Muscle layer of colon (tissue), 2 donors: ENCODE measurements around the gene DRGX.

Source experiments
- H3K27ac ChIP-seq: one replicate; pipeline ENCODE4 v1.7.0; 2013; ENCODE audit warnings: low read depth, mild to moderate bottlenecking, low read length, moderate library complexity
- H3K27me3 ChIP-seq, 2 donors: one replicate each; pipeline ENCODE4 v1.7.0; 2013; ENCODE audit warnings: low read length in 2 of 2, mild to moderate bottlenecking in 2 of 2; ENCODE audit not compliant: insufficient read depth in 2 of 2, control insufficient read depth in 1 of 2
- H3K36me3 ChIP-seq: one replicate; pipeline ENCODE4 v1.7.0; 2013; ENCODE audit warnings: mild to moderate bottlenecking, low read length; ENCODE audit not compliant: insufficient read depth
- H3K4me1 ChIP-seq: one replicate; pipeline ENCODE4 v1.7.0; 2013; ENCODE audit warnings: mild to moderate bottlenecking, low read length; ENCODE audit not compliant: insufficient read depth
- H3K4me3 ChIP-seq, 2 donors: one replicate each; pipeline ENCODE4 v1.7.0; 2013; ENCODE audit warnings: low read length in 2 of 2, low read depth in 1 of 2, mild to moderate bottlenecking in 1 of 2, moderate library complexity in 1 of 2
- H3K9ac ChIP-seq: one replicate; pipeline ENCODE4 v1.7.0; 2013; ENCODE audit warnings: low read length
- H3K9me3 ChIP-seq: one replicate; pipeline ENCODE4 v1.7.0; 2013; ENCODE audit warnings: mild to moderate bottlenecking, low read length
- donor health status: abdominal sarcoma.
- donor health status: Adenocarcinoma of cecum.

The DRGX gene

GRCh38 chr10:49418053-49418326 is 22.1 kb upstream of the DRGX start:
- H3K4me3 ChIP-seq = no peak overlapping the region
- no peaks in the 10 kb centered on the region for H3K9me3 ChIP-seq
- H3K9ac ChIP-seq = no peak overlapping the region
- H3K27ac ChIP-seq = no peak overlapping the region
- H3K27me3 ChIP-seq = no peaks in the 10 kb centered on the region
- no peaks in the 10 kb centered on the region for H3K4me1 ChIP-seq
- H3K36me3 ChIP-seq = no peaks in the 10 kb centered on the region

- Histone ChIP-seq H3K9ac (no peak overlapping the region), H3K9me3 (no peaks in the 10 kb centered on the region), H3K4me1 (no peaks in the 10 kb centered on the region), H3K4me3 (no peak overlapping the region), H3K36me3 (no peaks in the 10 kb centered on the region), H3K27ac (no peak overlapping the region), H3K27me3 (no peaks in the 10 kb centered on the region)
Observed at GRCh38 chr10:49417311-49418052, 21.6 kb upstream of the DRGX start.

- Histone ChIP-seq H3K9ac (no peak overlapping the region), H3K36me3 (no peaks in the 10 kb centered on the region), H3K27ac (no peak overlapping the region), H3K4me3 (no peak overlapping the region), H3K9me3 (no peaks in the 10 kb centered on the region), H3K27me3 (no peaks in the 10 kb centered on the region), H3K4me1 (no peaks in the 10 kb centered on the region)
Observed at GRCh38 chr10:49415846-49416245, 20.0 kb upstream of the DRGX start.

GRCh38 chr10:49415109-49415508 is 19.2 kb upstream of the DRGX start:
- no peaks in the 10 kb centered on the region for H3K36me3 ChIP-seq

GRCh38 chr10:49414496-49414895 is 18.6 kb upstream of the DRGX start:
- Histone ChIP-seq H3K27ac (no peak overlapping the region), H3K4me1 (no peaks in the 10 kb centered on the region), H3K4me3 (no peak overlapping the region), H3K9me3 (no peaks in the 10 kb centered on the region), H3K9ac (no peak overlapping the region), H3K36me3 (no peaks in the 10 kb centered on the region), H3K27me3 (no peaks in the 10 kb centered on the region)

More at GRCh38 chr10:49415109-49415508, 19.2 kb upstream of the DRGX start:
- Histone ChIP-seq H3K27me3 (no peaks in the 10 kb centered on the region), H3K4me1 (no peaks in the 10 kb centered on the region), H3K27ac (no peak overlapping the region), H3K9ac (no peak overlapping the region), H3K9me3 (no peaks in the 10 kb centered on the region), H3K4me3 (no peak overlapping the region)

- no peaks in the 10 kb centered on the region for H3K4me1 ChIP-seq
- no peak overlapping the region for H3K9ac ChIP-seq
- peaks cover 0 to 5% of the 10 kb centered on the region in 2 donors for H3K27me3 ChIP-seq
- H3K36me3 ChIP-seq = no peaks in the 10 kb centered on the region
- no peak overlapping the region for H3K4me3 ChIP-seq
- H3K27ac ChIP-seq = no peak overlapping the region
- H3K9me3 ChIP-seq = no peaks in the 10 kb centered on the region
Observed at GRCh38 chr10:49412571-49412970, 16.7 kb upstream of the DRGX start.

GRCh38 chr10:49410365-49411074 is 14.6 kb upstream of the DRGX start:
- no peaks in the 10 kb centered on the region for H3K4me1 ChIP-seq
- H3K9ac ChIP-seq = no peak overlapping the region
- H3K27ac ChIP-seq = no peak overlapping the region
- H3K27me3 ChIP-seq = peaks cover 0 to 13% of the 10 kb centered on the region in 2 donors
- H3K9me3 ChIP-seq = no peaks in the 10 kb centered on the region
- no peak overlapping the region for H3K4me3 ChIP-seq
- no peaks in the 10 kb centered on the region for H3K36me3 ChIP-seq

GRCh38 chr10:49409755-49410154 is 13.9 kb upstream of the DRGX start:
- Histone ChIP-seq H3K4me1 (no peaks in the 10 kb centered on the region), H3K36me3 (no peaks in the 10 kb centered on the region), H3K27ac (no peak overlapping the region), H3K27me3 (peaks cover 0 to 13% of the 10 kb centered on the region in 2 donors), H3K9ac (no peak overlapping the region), H3K4me3 (no peak overlapping the region), H3K9me3 (no peaks in the 10 kb centered on the region)

GRCh38 chr10:49408519-49409306 is 12.8 kb upstream of the DRGX start:
- H3K27me3 ChIP-seq = peaks cover 0 to 22% of the 10 kb centered on the region in 2 donors
- H3K9me3 ChIP-seq = no peaks in the 10 kb centered on the region
- H3K27ac ChIP-seq = no peak overlapping the region
- no peaks in the 10 kb centered on the region for H3K36me3 ChIP-seq
- no peak overlapping the region for H3K9ac ChIP-seq
- H3K4me1 ChIP-seq = no peaks in the 10 kb centered on the region
- H3K4me3 ChIP-seq = no peak overlapping the region

GRCh38 chr10:49407552-49408137 is 11.8 kb upstream of the DRGX start:
- H3K9ac ChIP-seq = no peak overlapping the region
- H3K4me1 ChIP-seq = no peaks in the 10 kb centered on the region
- H3K27ac ChIP-seq = no peak overlapping the region
- no peak overlapping the region for H3K4me3 ChIP-seq
- no peaks in the 10 kb centered on the region for H3K36me3 ChIP-seq
- no peaks in the 10 kb centered on the region for H3K9me3 ChIP-seq
- H3K27me3 ChIP-seq = peaks cover 0 to 24% of the 10 kb centered on the region in 2 donors

- Histone ChIP-seq H3K9ac (no peak overlapping the region), H3K36me3 (no peaks in the 10 kb centered on the region), H3K4me1 (no peaks in the 10 kb centered on the region), H3K27ac (no peak overlapping the region), H3K27me3 (peaks cover 0 to 26% of the 10 kb centered on the region in 2 donors), H3K9me3 (no peaks in the 10 kb centered on the region), H3K4me3 (no peak overlapping the region)
Observed at GRCh38 chr10:49407151-49407550, 11.3 kb upstream of the DRGX start.
